ENCODE measurements around the gene CAND2.
"Not testable (repeated sequence)": the region's sequence is repeated elsewhere in the genome, so short reads cannot be mapped to it uniquely, and the experiment has no call there.

CAND2 gene

GRCh38 chr3:12777171-12777570, 19.3 kb upstream of the CAND2 start:
- DNase-seq (ENCODE audit: insufficient read length, low spot score) (no peak), FAIRE-seq (no peak)
- TF ChIP-seq POLR2A (IDR thresholded peaks at IDR 0.05; ENCODE audit: low read depth, low read length) = no peak

DNA sequence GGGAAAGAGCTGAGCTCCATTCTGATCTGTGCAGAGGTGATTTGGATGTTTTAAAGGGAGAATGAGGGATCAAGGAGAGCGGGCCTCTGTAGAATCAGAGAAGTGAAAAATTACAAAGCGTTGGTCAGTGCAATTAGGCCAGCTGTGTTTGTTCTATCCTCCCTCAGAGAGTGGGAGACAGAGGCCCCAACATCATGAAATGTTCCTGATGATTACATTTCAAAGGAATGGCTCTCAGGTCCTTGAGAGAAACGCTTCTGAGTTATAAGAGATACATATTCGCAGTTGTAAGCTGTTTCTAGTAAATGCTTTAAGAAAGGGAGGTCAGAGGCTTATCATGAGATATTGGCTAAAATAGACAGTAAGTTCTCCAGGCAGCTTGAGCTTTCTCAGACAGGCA, 15.7 kb upstream of the CAND2 start:
- DNase-seq (ENCODE audit: insufficient read length, low spot score) = no peak
- TF ChIP-seq POLR2A (IDR thresholded peaks at IDR 0.05; ENCODE audit: low read depth, low read length) = no peak
- no peak for FAIRE-seq

GRCh38 chr3:12782172-12782815, 14.2 kb upstream of the CAND2 start:
- no peak for TF ChIP-seq POLR2A (IDR thresholded peaks at IDR 0.05; ENCODE audit: low read depth, low read length)
- FAIRE-seq (no peak), DNase-seq (ENCODE audit: insufficient read length, low spot score) (no peak)

DNA sequence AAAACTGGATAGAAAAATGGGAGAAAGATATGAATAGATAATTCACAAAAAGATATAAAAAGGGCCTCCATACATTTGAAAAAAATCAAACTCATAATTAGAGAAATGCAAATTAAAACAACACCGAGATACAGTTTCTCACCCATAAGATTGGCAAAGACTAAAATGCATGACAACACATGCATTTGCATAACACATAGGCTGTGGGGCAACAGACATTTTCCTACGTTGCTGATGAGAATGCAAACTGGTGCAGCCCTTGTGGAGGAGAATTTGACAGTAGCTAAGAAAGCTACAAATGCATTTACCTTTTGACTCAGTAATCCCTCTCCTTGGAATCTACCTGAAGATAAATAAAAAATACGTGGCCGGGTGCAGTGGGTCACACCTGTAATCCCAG, 11.4 kb upstream of the CAND2 start:
- DNase-seq (ENCODE audit: insufficient read length, low spot score) (no peak), FAIRE-seq (no peak)
- no peak for TF ChIP-seq POLR2A (IDR thresholded peaks at IDR 0.05; ENCODE audit: low read depth, low read length)

DNA sequence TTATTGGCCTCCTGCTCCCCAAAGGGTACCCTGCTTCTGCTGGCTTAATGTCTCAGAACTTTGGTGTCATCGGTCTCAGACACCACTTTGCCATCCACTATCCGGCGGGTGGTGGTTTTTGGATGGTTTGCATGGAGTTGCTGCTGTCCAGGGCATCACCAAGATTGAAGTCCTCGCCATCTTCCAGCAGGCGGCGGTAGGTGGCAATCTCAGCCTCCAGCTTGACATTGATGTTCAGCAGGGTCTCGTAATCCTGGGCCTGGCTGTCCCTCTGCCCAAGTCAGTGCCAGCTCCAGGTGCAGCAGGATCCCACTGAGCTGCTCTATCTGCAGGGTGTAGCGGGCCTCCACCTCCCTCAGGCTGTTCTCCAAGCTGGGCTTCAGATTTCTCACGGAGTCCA, 9.1 kb upstream of the CAND2 start:
- not testable (repeated sequence) for DNase-seq (ENCODE audit: insufficient read length, low spot score)
- peak; percentile 75 for FAIRE-seq

DNA sequence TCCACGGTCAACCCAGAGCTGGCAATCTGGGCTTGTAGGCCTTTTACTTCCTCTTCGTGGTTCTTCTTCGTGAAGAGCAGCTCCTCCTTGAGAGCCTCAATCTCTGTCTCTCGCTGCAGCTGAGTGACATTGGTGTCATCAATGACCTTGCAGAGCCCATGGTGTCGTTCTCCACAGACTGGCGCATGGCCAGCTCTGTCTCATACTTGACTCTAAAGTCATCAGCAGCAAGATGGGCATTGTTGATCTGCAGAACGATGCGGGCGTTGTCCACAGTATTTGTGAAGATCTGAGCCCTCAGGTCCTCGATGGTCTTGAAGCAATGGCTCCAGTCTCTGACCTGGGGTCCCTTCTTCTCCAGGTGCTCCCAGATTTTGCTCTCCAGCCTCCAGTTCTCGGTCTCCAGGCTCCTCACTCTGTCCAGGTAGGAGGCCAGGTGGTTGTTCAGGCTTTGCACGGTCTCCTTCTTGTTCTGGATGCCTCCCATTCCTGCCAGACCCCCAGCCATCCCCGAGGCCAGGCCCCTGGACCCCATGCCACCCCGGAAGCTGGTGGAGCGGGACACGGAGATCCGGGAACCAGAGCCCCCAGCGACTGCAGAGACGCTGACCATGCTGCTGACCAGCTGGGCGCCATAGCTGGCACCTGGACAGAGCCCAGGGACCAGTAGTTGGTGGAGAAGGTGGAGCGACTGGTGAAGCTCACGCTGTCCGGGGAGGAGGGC, 8.4 kb upstream of the CAND2 start:
- not testable (repeated sequence) for DNase-seq (ENCODE audit: insufficient read length, low spot score); FAIRE-seq

GRCh38 chr3:12791430-12791829, 5.0 kb upstream of the CAND2 start:
- no peak for DNase-seq (ENCODE audit: insufficient read length, low spot score)
- FAIRE-seq = no peak
- no peak for TF ChIP-seq POLR2A (IDR thresholded peaks at IDR 0.05; ENCODE audit: low read depth, low read length)

- no peak for FAIRE-seq
- no peak for TF ChIP-seq POLR2A (IDR thresholded peaks at IDR 0.05; ENCODE audit: low read depth, low read length)
- no peak for DNase-seq (ENCODE audit: insufficient read length, low spot score)
Observed at GRCh38 chr3:12793701-12794100, 2.8 kb upstream of the CAND2 start.

GRCh38 chr3:12797124-12797891, 828 bp downstream of the CAND2 start:
- DNase-seq (ENCODE audit: insufficient read length, low spot score) = no peak
- FAIRE-seq = no peak
- no peak for TF ChIP-seq POLR2A (IDR thresholded peaks at IDR 0.05; ENCODE audit: low read depth, low read length)

DNA sequence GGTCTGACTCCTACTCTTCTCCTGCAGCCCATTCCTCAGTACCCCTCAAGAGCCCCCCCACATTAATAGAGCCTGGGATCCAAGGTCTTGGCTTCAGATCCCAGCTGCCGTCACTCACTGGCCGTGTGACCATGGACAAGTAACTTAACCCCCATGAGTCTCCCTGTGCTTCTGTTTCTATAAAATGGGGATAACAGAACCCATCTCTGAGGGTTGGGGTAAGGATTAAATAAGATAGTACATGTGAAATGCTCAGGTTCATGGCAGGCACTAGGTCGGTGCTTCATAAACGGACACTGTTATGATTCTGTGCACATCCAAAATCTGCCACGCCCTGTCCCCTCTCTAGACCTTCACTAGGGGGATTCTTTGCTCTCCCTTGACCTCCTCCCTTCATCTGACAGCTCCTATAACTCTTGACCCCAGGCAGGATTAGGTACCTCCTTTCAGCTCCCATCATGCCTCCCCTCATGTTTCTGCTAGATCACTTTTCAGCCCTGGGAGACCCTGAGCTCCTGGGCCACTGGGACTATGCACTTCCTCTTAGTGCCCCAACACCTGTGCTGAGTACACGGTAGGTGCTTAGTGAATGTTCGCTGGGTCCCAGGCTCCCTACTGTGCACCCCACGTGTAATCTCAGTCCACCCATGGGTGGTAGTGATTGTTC, 1.5 kb downstream of the CAND2 start:
- no peak for FAIRE-seq
- no peak for TF ChIP-seq POLR2A (IDR thresholded peaks at IDR 0.05; ENCODE audit: low read depth, low read length)

DNA sequence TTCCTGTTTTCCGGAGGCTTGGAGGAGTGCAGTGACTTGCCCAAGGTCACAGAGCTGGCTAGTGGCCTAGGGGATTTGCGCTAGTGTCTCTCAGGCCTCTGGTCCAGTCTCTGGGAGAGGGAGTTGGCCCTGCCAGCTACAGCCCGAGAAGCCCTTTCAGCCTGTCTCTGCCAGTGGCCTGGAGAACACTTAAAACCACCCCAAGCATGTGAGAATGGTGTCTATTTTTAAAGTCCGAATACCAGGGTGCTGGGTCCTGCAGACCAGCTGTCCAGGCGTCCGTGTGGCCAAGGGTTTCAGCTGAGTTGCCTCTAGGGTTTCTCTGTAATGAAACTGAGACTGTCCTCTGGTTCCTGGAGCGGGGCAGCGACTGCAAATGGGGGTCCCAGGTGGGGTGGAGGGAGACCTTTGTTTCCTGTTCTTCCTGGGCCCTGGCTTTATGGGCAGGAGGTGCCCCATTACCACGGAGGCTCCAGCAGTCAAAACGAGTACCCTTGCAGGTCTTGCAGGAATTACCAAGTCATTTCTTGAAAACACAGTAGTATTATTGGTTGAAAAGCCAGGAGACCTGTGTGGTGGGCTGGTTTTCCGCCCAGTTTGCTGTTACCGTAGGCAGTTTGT, 2.2 kb downstream of the CAND2 start:
- FAIRE-seq = no peak
- no peak for TF ChIP-seq POLR2A (IDR thresholded peaks at IDR 0.05; ENCODE audit: low read depth, low read length)
- no peak for DNase-seq (ENCODE audit: insufficient read length, low spot score)

More for the DNA sequence above, 1.5 kb downstream of the CAND2 start:
- no peak for DNase-seq (ENCODE audit: insufficient read length, low spot score)

- no peak for FAIRE-seq
- no peak for TF ChIP-seq POLR2A (IDR thresholded peaks at IDR 0.05; ENCODE audit: low read depth, low read length)
- no peak for DNase-seq (ENCODE audit: insufficient read length, low spot score)
Observed at GRCh38 chr3:12799525-12800440, 3.3 kb downstream of the CAND2 start.

DNA sequence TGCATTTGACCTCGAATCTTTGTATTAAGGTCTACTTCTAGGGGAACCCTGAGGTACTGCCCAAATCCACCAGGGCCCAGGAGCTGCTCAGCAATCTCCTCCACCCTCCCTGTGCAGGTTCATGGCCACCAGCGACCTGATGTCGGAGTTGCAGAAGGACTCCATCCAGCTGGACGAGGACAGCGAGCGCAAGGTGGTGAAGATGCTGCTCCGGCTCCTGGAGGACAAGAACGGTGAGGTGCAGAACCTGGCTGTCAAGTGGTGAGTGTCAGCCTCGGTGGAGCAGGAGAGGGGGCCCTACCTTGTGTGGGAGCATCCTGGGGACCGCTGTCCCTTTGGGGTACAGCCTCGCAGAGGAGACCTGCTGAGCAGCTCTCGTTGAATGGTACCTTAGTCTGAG, 6.9 kb downstream of the CAND2 start:
- DNase-seq (ENCODE audit: insufficient read length, low spot score) (no peak), FAIRE-seq (no peak)
- TF ChIP-seq POLR2A (IDR thresholded peaks at IDR 0.05; ENCODE audit: low read depth, low read length) = no peak

Measured in H54 (cell line).